GM21526 (cell line): Measurements from ENCODE around the gene MAN1C1.

Experiments used
- ATAC-seq: cut with Tn5 transposase; IDR thresholded peaks from one replicate; pipeline ENCODE4 v1.9.1; 2021; ENCODE audit warnings: moderate library complexity; ENCODE audit not compliant: unreplicated experiment, low FRiP score

The MAN1C1 gene

DNA sequence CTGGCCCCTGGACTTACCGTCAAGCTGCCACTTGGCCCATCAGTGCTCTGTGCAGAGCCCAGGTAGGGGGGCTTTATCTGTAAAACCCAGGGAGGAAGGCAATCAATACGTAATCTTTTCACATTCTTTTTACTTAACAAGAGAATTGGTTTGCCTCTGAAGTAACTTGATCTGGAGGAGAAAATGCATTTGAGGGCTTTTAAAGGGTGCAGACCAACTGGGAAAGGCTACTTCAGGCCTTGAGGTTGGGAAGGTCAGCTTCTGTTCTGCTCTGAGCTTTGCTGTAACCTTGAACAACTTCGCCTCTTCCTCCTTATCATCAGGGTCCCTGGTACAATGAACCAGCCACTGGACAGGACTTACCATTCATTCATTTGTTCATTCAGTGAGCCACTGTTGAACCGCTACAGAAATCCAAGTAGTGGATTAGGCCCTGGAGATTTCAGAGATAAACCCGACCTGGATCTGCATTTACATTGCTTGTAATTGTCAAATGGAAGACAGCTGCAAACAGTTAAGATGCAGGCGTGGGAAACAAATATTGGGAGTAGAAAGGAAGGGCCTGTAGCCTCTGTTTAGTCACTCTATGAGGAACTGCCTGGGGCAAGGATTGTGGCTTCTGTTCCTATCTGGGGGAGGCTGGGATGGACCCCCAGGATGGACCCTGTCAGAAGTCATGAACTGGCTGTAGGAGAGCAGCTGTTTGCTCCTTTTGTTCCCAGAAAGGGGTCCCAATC, 90.9 kb downstream of the MAN1C1 start:
- ATAC-seq = no peak

- ATAC-seq = no peak
Measured at GRCh38 chr1:25710583-25711347, 94.2 kb downstream of the MAN1C1 start.

GRCh38 chr1:25711555-25712298, 95.1 kb downstream of the MAN1C1 start:
- no peak for ATAC-seq

GRCh38 chr1:25712299-25712970, 95.8 kb downstream of the MAN1C1 start:
- ATAC-seq = no peak

DNA sequence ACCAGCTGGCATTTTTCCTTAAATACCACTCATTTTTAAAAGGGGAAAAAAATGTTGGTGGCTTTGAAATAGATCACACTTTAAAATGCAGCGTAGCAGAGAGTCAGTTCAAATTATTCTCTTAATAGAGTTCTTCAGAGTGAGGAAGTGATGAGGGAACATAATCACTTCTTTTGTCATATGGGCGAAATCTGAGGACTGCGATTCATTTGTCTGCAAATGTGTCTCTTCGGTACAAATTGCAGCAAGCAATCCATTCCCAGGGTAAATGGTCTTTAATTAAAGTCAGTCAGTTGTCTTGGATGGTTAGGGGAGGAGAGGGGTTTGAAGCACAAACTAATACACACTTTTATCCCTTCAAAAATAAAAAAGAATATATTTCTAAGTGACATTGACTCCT, 97.4 kb downstream of the MAN1C1 start:
- ATAC-seq = no peak

DNA sequence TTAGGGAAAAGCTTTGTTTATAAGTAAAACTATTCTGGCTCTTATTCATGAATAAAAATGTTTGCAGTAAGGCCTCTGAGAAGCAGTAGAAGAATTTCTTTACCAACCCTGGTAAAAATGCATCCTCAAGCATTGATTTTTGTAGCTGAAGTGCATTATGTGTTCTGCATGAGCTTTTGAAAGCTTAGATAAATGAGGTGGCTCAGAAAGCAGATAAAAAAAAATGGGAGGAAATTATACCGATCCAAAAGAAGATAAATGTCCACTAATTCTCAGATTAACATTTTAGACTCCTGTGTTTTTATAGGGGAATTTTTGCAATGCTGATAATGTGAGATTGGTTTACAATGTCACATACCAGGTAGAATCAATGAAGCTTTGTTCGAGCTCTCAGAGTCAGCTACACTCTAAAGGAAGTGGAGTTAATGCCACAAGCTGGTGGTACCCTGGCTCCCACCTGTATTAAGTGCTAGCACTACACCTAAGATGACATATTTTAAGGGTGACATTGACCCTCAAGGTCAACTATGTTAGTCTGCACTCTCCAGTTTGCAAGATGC, 97.9 kb downstream of the MAN1C1 start:
- no peak for ATAC-seq

DNA sequence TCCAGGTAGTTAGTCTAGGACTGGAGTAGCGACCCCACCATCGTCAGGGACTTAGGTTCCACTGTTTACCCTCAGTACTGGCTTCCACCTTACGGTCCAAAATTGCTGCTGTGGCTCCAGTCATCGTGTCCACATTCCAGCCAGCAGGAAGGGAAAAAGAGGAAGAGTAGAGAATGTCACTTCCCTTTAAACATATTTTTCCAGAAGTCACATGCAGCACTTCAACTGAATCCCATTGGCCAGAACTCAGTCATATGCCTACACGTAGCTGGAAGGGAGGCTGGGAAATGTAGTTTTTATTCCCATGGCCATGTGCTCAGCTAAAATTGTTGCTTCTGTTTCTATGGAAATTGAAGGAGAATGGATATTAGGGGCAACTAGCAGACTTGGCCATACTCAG, 99.3 kb downstream of the MAN1C1 start:
- no peak for ATAC-seq

DNA sequence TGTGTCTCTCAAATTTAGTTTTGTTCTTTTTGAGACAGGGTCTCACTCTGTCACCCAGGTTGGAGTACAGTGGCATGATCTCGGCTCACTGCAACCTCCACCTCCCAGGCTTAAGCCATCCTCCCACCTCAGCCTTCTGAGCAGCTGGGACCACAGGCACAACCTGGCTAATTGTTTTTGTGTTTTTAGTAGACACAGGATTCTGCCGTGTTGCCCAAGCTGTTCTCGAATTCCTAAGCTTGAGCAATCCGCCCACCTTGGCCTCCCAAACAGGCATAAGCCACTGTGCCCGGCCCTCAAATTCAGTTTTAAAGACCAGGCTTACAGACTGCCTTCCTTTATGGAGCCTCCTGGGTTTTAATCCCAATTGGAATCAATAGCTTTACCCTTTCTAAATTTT, 99.7 kb downstream of the MAN1C1 start:
- ATAC-seq = no peak

- ATAC-seq = no peak
Measured at GRCh38 chr1:25718732-25719131, 102.1 kb downstream of the MAN1C1 start.

- ATAC-seq = no peak
Measured at GRCh38 chr1:25720624-25721023, 104.0 kb downstream of the MAN1C1 start.

DNA sequence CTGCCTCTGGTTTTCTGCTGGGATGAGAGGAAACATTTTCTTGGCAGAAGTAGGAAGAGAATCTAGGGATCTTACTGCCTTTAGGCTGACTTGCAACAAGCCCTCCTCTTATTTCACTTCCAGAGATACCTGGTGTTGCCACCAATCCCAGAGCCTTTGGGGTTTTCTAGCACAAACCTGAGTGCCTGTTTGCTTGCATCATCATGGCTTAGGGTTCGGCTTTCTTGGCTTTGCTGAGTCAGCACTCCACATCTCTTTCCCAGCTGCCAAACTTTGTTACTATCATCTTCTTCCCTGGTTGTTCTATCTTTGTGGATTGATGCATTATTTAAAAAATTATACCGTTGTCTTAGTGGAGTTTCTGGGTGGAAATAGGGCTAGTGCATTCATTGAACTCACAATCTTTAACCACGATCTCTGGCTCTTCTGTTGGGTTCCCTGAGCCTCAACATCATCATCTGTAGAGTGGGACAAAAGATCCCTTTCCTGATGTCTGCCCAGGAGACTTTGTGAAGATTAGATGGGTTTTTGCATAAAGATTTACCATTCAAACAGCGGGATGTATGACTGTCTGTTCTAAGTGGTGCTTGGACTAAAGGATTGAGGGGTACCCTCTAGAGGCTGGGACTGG, 106.8 kb downstream of the MAN1C1 start:
- no peak for ATAC-seq

DNA sequence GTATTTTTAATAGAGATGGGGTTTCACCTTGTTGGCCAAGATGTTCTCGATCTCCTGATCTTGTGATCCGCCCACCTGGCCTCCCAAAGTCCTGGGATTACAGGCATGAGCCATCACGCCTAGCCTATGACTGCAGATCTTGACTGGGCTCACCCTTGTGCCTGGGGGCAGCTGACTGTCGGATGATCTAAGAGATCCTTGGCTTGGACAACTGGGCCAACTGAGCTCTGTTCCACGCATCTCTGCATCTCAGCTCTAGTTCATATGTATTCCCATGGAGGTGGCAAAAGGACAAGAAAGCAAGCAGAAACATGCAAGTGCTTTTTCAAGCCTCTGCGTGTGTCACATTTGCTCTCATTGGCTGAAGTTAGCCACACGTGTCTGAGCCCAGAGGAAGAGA, 107.6 kb downstream of the MAN1C1 start:
- no peak for ATAC-seq

DNA sequence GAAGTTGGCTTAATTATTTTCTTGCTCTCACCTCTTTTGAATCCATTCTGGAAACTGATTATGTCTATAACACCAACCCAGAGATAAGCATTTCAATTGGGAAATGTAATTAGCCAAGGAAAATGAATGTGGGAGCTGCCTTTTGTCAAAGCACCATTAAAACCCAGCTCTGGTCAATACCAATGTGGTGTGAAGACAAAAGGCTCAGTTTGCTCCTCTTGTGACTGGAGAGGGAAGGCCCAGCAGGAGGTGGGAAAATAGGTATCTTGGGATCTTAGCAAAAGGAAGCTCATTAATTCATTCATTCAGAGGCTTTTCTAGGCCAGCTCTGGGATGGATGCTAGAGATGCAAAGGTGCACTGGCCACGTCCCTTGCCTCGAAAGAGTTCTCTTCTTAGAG, 108.4 kb downstream of the MAN1C1 start:
- no peak for ATAC-seq

DNA sequence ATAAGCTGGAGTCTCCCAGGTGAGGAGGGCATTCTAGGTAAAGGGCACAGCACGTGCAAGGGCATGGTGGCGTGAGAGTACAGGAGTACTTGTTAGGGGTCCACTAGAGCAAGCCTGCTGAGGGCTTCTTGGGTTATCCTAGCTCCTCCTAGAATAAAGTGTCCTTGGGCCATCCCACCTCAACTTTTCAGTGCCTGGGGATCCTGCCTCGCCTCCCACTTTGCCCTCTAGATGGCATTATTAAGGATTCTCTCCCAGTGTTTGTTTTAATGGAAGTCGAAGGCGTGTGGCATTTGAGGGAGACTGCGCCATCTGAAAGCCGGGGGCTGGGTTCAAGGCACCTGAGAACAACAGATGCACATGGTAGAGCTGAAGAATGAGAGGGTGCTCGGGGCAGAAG, 108.9 kb downstream of the MAN1C1 start:
- ATAC-seq = no peak

GRCh38 chr1:25727088-25727487, 110.5 kb downstream of the MAN1C1 start:
- ATAC-seq = no peak

DNA sequence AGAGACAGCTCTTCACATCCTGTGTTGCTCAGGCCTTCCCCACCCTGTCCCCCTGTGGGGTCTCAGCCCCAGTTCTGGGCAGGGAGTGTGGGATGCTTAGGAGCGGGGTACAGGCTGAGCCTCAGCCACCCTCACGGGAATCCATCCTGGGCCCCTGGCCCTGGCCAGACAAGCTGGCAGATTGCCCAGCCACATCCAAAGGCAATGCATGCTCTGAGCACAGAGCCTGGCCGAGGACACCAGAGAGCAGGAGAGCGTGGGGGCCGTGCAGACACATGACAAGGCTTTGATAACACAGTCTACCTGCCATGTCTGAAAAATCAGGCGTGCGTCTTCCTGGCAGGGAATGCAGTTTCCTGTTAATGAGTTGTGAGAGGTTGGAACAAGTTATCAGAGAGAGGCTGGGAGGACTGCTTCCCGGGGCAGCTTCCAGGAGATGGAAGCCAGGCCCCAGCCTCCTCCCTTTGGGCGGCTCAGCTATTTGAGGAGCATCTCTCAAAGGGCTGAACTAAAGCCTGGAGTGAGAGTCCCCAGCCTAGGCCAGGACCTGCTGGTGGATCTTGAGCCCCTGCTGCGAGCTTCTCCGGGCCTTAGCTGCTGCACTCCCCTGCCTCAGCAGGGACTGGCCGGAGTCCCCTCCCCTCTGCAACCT, 111.2 kb downstream of the MAN1C1 start:
- ATAC-seq = no peak

GRCh38 chr1:25728301-25728935, 111.8 kb downstream of the MAN1C1 start:
- no peak for ATAC-seq

DNA sequence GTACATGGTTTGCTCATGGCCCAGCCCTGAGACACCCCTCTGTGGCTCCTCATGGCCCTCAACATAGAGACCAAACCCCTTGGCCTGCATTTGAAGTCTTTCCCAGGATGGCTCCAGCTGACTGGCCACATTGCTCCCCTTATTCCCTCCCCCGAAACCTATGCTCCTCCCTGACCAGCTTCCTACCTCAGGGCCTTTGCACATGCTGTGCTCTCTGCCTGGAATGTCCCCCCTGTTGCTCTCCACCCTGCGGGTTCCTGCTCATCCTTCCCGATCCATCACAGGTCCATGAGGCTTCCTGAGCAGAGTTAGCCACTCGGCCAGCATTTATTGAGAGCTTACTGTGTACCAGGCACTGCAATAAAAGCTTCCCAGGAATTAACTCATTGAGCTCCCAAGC, 112.5 kb downstream of the MAN1C1 start:
- no peak for ATAC-seq
